ENCODE data around the gene IFNA5.

IFNA5 gene

DNA sequence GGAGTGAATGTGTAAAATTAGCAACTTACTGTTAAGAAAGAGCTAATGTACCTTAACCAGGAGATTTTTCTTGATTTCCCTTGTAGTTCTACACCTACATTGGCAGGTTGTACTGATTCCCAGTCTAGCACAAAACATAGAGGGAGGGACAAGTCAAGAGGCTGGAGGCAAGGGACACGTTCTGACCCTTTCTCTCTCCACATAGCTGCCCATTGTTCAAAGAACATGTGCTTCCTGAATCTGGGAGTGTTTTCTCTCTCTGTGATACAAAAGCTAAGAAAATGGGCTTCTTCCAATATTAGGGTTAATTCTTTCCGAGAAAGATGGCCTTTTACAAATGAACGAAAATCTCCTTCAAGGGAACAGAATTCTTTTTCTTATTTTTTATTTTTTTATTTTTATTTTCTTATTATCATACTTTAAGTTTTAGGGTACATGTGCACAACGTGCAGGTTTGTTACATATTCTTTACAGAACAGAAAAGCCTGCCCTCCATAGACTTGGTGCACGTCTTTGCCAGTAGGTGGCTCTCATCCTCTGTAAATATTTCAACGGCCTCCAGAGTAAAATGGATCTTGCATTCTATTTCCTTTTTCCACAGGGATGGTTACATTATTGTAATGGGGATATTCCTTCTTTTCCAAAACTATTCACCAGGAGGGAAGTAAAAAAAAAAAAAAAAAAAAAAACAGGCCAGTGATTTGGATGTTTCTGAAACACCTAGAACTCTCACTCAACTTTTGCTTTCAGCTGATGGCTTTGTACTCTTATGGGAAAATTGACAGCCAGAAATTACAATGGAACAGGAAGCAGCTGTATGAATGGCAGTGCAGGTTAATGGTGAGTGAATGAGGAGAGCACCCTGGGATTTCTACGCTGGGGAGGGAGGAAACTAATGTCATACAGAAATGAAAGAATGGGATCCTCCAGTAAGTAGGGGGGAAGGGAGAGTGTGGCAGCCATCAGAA is 13.1 kb upstream of the IFNA5 start:
- Histone ChIP-seq H3K36me3 (replicated peaks in 1 of 2; ENCODE audit: control insufficient read depth in 2 of 2, insufficient read depth in 2 of 2, low read length in 2 of 2) (peaks cover 2 to 16% of the 10 kb centered on the region in 2 donors), H2BK120ac (ENCODE audit: low read depth, low read length) (no peak overlapping the region), H3K4me2 (ENCODE audit: insufficient read depth, low read length, poor library complexity, severe bottlenecking) (no peak overlapping the region), H3K18ac (ENCODE audit: low read length) (no peak overlapping the region), H2BK12ac (ENCODE audit: low read length) (no peak overlapping the region), H3K27ac (replicated peaks; ENCODE audit: low read length) (no peak overlapping the region), H3K9ac (ENCODE audit: low read depth, low read length, poor library complexity) (no peak overlapping the region), H3K9me3 (replicated peaks in 1 of 2; ENCODE audit: control insufficient read depth in 2 of 2, insufficient read depth in 1 of 2, low read depth in 1 of 2, low read length in 2 of 2) (no peaks in the 10 kb centered on the region), H3K4me1 (ENCODE audit: control insufficient read depth in 2 of 2, insufficient read depth in 1 of 2, low read depth in 1 of 2, low read length in 2 of 2) (peaks cover 0 to 13% of the 10 kb centered on the region in 2 donors), H3K4ac (ENCODE audit: low read length) (no peak overlapping the region), H3K14ac (ENCODE audit: low read length) (no peak overlapping the region), H3K4me3 (ENCODE audit: low read length in 2 of 2) (peak overlapping the region in 1 of 2 donors; percentile 1), H3K23ac (ENCODE audit: low read depth, low read length, poor library complexity) (no peak overlapping the region), H4K91ac (ENCODE audit: low read depth, low read length, poor library complexity) (no peak overlapping the region), H3K79me1 (ENCODE audit: low read depth, low read length) (no peaks in the 10 kb centered on the region), H2AK5ac (ENCODE audit: low read depth, low read length) (no peak overlapping the region), H2AFZ (ENCODE audit: low read length) (peak overlapping the region; percentile 71), H3K27me3 (ENCODE audit: control insufficient read depth in 3 of 3, insufficient read depth in 3 of 3, low read depth in 1 of 3, low read length in 3 of 3) (no peaks in the 10 kb centered on the region), H2BK5ac (ENCODE audit: low read length) (no peak overlapping the region), H2BK15ac (ENCODE audit: low read length) (no peak overlapping the region), H4K8ac (ENCODE audit: low read depth, low read length) (no peak overlapping the region)
- no CpG with 5 or more reads among the region's 7 CpGs for WGBS, 2 donors (ENCODE audit: extremely low coverage in 2 of 2, insufficient read length in 2 of 2, insufficient replicate concordance in 1 of 2)
- DNase-seq (ENCODE audit: low spot score): peak; percentile 29

DNA sequence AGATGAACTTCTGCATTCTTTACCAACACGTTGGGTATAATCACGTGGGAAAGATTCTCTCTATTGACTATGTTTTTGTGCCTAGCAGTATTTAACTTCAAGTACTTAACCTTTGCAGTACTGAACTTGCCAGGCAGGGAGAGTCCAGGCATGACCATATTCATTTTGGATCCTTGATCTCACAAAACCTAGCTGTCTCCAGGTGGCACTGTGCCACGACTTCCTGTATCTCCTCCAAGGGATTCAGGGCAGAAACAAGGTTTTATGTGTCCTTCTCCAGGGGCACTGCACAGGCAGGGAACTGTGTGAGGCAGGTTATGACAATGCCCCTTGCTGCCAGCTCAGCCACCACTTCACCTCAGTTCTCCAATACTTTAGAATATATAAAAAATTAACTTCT is 11.7 kb upstream of the IFNA5 start:
- no peak overlapping the region for H2BK5ac ChIP-seq (ENCODE audit: low read length)
- no peak overlapping the region for H3K4ac ChIP-seq (ENCODE audit: low read length)
- H2BK15ac ChIP-seq (ENCODE audit: low read length): no peak overlapping the region
- H2BK12ac ChIP-seq (ENCODE audit: low read length): no peak overlapping the region
- no peak overlapping the region for H3K14ac ChIP-seq (ENCODE audit: low read length)
- H3K9me3 ChIP-seq (replicated peaks in 1 of 2; ENCODE audit: control insufficient read depth in 2 of 2, insufficient read depth in 1 of 2, low read depth in 1 of 2, low read length in 2 of 2): no peaks in the 10 kb centered on the region
- no CpG with 5 or more reads among the region's 3 CpGs for WGBS, 2 donors (ENCODE audit: extremely low coverage in 2 of 2, insufficient read length in 2 of 2, insufficient replicate concordance in 1 of 2)
- H2BK120ac ChIP-seq (ENCODE audit: low read depth, low read length): no peak overlapping the region
- no peak overlapping the region for H3K4me3 ChIP-seq (ENCODE audit: low read length in 2 of 2)
- no peak for DNase-seq (ENCODE audit: low spot score)
- H3K4me1 ChIP-seq (ENCODE audit: control insufficient read depth in 2 of 2, insufficient read depth in 1 of 2, low read depth in 1 of 2, low read length in 2 of 2): peaks cover 0 to 18% of the 10 kb centered on the region in 2 donors
- H3K18ac ChIP-seq (ENCODE audit: low read length): no peak overlapping the region
- H3K27me3 ChIP-seq (ENCODE audit: control insufficient read depth in 3 of 3, insufficient read depth in 3 of 3, low read depth in 1 of 3, low read length in 3 of 3): no peaks in the 10 kb centered on the region
- H3K9ac ChIP-seq (ENCODE audit: low read depth, low read length, poor library complexity): no peak overlapping the region
- H3K4me2 ChIP-seq (ENCODE audit: insufficient read depth, low read length, poor library complexity, severe bottlenecking): no peak overlapping the region
- no peaks in the 10 kb centered on the region for H3K79me1 ChIP-seq (ENCODE audit: low read depth, low read length)
- H4K91ac ChIP-seq (ENCODE audit: low read depth, low read length, poor library complexity): no peak overlapping the region
- H4K8ac ChIP-seq (ENCODE audit: low read depth, low read length): no peak overlapping the region
- H2AK5ac ChIP-seq (ENCODE audit: low read depth, low read length): no peak overlapping the region
- H3K27ac ChIP-seq (replicated peaks; ENCODE audit: low read length): no peak overlapping the region
- H3K36me3 ChIP-seq (replicated peaks in 1 of 2; ENCODE audit: control insufficient read depth in 2 of 2, insufficient read depth in 2 of 2, low read length in 2 of 2): peaks cover 0 to 7% of the 10 kb centered on the region in 2 donors
- no peak overlapping the region for H3K23ac ChIP-seq (ENCODE audit: low read depth, low read length, poor library complexity)
- no peak overlapping the region for H2AFZ ChIP-seq (ENCODE audit: low read length)

DNA sequence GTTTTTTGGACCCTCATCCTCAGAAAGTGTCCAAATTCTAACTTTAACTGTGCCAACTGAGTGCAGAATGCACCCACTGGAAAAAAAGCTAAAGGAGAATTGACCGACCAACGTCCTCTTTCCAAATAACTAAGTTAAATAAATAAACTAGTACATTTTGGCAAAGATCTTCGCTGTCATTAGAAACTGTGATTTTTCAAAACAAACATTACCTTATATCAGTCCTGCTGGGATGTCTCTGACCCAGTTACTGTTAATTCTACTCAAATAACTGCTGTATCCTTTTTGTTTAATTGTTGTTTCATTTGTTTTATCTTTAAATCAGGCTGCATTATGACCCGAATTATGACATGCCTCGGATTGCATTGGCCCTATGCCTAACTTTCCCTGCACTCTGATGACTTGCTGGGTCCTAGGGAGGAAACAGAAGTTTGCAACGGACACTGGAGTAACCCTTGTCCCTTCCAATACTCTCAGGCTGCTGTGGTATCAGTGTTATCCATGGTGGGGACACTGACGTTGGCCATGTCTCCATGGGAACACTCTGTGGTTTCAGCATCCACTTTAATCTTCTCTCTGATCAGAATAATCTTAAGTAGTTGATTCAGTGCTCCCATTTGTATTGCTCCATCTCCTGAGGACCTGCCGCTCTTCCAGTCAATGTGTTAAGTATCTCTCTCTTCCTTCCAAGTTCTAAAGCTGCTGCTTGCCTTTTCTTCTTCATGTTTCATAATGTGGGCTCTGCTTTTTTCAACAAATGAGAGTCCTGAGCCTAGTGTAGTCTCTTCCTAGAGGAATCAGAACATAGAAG is 11.1 kb upstream of the IFNA5 start:
- no peak overlapping the region for H3K23ac ChIP-seq (ENCODE audit: low read depth, low read length, poor library complexity)
- no peak overlapping the region for H2BK15ac ChIP-seq (ENCODE audit: low read length)
- peaks cover 0 to 2% of the 10 kb centered on the region in 2 donors for H3K36me3 ChIP-seq (replicated peaks in 1 of 2; ENCODE audit: control insufficient read depth in 2 of 2, insufficient read depth in 2 of 2, low read length in 2 of 2)
- H3K27ac ChIP-seq (replicated peaks; ENCODE audit: low read length): no peak overlapping the region
- H2AFZ ChIP-seq (ENCODE audit: low read length): no peak overlapping the region
- H3K14ac ChIP-seq (ENCODE audit: low read length): no peak overlapping the region
- no peak overlapping the region for H2BK12ac ChIP-seq (ENCODE audit: low read length)
- H2BK120ac ChIP-seq (ENCODE audit: low read depth, low read length): no peak overlapping the region
- no peak overlapping the region for H3K4me2 ChIP-seq (ENCODE audit: insufficient read depth, low read length, poor library complexity, severe bottlenecking)
- H3K27me3 ChIP-seq (ENCODE audit: control insufficient read depth in 3 of 3, insufficient read depth in 3 of 3, low read depth in 1 of 3, low read length in 3 of 3): no peaks in the 10 kb centered on the region
- H3K4me3 ChIP-seq (ENCODE audit: low read length in 2 of 2): no peak overlapping the region
- no peak overlapping the region for H2BK5ac ChIP-seq (ENCODE audit: low read length)
- no peak overlapping the region for H2AK5ac ChIP-seq (ENCODE audit: low read depth, low read length)
- H3K4me1 ChIP-seq (ENCODE audit: control insufficient read depth in 2 of 2, insufficient read depth in 1 of 2, low read depth in 1 of 2, low read length in 2 of 2): peaks cover 0 to 19% of the 10 kb centered on the region in 2 donors
- no peak for DNase-seq (ENCODE audit: low spot score)
- H3K79me1 ChIP-seq (ENCODE audit: low read depth, low read length): no peaks in the 10 kb centered on the region
- H3K9ac ChIP-seq (ENCODE audit: low read depth, low read length, poor library complexity): no peak overlapping the region
- no peak overlapping the region for H3K18ac ChIP-seq (ENCODE audit: low read length)
- H4K91ac ChIP-seq (ENCODE audit: low read depth, low read length, poor library complexity): no peak overlapping the region
- no peaks in the 10 kb centered on the region for H3K9me3 ChIP-seq (replicated peaks in 1 of 2; ENCODE audit: control insufficient read depth in 2 of 2, insufficient read depth in 1 of 2, low read depth in 1 of 2, low read length in 2 of 2)
- no peak overlapping the region for H4K8ac ChIP-seq (ENCODE audit: low read depth, low read length)
- WGBS, 2 donors (ENCODE audit: extremely low coverage in 2 of 2, insufficient read length in 2 of 2, insufficient replicate concordance in 1 of 2): no CpG with 5 or more reads among the region's 8 CpGs
- no peak overlapping the region for H3K4ac ChIP-seq (ENCODE audit: low read length)

DNA sequence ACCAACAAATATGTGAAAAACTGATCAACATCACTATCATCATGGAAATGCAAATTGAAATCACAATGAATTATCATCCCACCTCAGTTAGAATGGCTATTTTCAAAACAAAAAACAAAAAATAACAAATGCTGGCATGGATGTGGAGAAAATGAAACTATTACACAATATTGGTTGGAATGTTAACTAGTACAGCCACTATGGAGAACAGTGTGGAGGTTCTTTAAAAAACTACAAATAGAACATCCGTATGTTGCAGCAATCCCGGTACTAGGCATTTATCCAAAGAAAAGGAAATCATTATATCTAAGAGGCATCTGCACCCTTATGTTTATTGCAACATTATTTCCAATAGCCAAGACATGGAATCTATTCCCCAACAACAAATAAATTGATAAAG is 9.0 kb upstream of the IFNA5 start:
- Histone ChIP-seq H2BK12ac (ENCODE audit: low read length) (no peak overlapping the region), H3K4me1 (ENCODE audit: control insufficient read depth in 2 of 2, insufficient read depth in 1 of 2, low read depth in 1 of 2, low read length in 2 of 2) (peaks cover 0 to 25% of the 10 kb centered on the region in 2 donors), H3K4ac (ENCODE audit: low read length) (no peak overlapping the region), H3K9me3 (replicated peaks in 1 of 2; ENCODE audit: control insufficient read depth in 2 of 2, insufficient read depth in 1 of 2, low read depth in 1 of 2, low read length in 2 of 2) (no peaks in the 10 kb centered on the region), H2BK15ac (ENCODE audit: low read length) (no peak overlapping the region), H4K91ac (ENCODE audit: low read depth, low read length, poor library complexity) (no peak overlapping the region), H2BK5ac (ENCODE audit: low read length) (no peak overlapping the region), H3K4me2 (ENCODE audit: insufficient read depth, low read length, poor library complexity, severe bottlenecking) (no peak overlapping the region), H2BK120ac (ENCODE audit: low read depth, low read length) (no peak overlapping the region), H3K27ac (replicated peaks; ENCODE audit: low read length) (no peak overlapping the region), H3K27me3 (ENCODE audit: control insufficient read depth in 3 of 3, insufficient read depth in 3 of 3, low read depth in 1 of 3, low read length in 3 of 3) (no peaks in the 10 kb centered on the region), H3K23ac (ENCODE audit: low read depth, low read length, poor library complexity) (no peak overlapping the region), H3K18ac (ENCODE audit: low read length) (no peak overlapping the region), H3K79me1 (ENCODE audit: low read depth, low read length) (no peaks in the 10 kb centered on the region), H2AK5ac (ENCODE audit: low read depth, low read length) (no peak overlapping the region), H3K36me3 (replicated peaks in 1 of 2; ENCODE audit: control insufficient read depth in 2 of 2, insufficient read depth in 2 of 2, low read length in 2 of 2) (no peaks in the 10 kb centered on the region), H2AFZ (ENCODE audit: low read length) (no peak overlapping the region), H4K8ac (ENCODE audit: low read depth, low read length) (no peak overlapping the region), H3K4me3 (ENCODE audit: low read length in 2 of 2) (no peak overlapping the region), H3K14ac (ENCODE audit: low read length) (no peak overlapping the region), H3K9ac (ENCODE audit: low read depth, low read length, poor library complexity) (no peak overlapping the region)
- WGBS, 2 donors (ENCODE audit: extremely low coverage in 2 of 2, insufficient read length in 2 of 2, insufficient replicate concordance in 1 of 2): no CpG with 5 or more reads among the region's 2 CpGs
- no peak for DNase-seq (ENCODE audit: low spot score)

Measured in neuronal stem cell (in vitro differentiated cells).